Suprapubic skin (tissue), 4 donors: ENCODE data around the gene MTNR1A.

Experiments
- CTCF ChIP-seq, 2 donors: fragments of 200-600 bp in 1 of 2; fragments of 450-650 bp in 1 of 2; sonication (generic) in 1 of 2; IDR thresholded peaks; one replicate each; pipeline ENCODE4 v1.5.1; 2016 to 2019; ENCODE audit warnings: antibody characterized with exemption in 2 of 2, mild to moderate bottlenecking in 1 of 2, moderate library complexity in 1 of 2
- POLR2A ChIP-seq, 2 donors: fragments of 450-650 bp; IDR thresholded peaks; one replicate each; pipeline ENCODE4 v1.6.1; 2017; ENCODE audit warnings: antibody characterized with exemption in 2 of 2, mild to moderate bottlenecking in 2 of 2, moderate library complexity in 2 of 2
- POLR2AphosphoS5 ChIP-seq, 3 donors: sonication (generic); formaldehyde crosslinking; IDR thresholded peaks; one replicate each; pipeline ENCODE4 v1.6.1; 2017; ENCODE audit warnings: antibody characterized with exemption in 3 of 3

GRCh38 chr4:186584912-186585311 is 29.5 kb upstream of the MTNR1A start:
- TF ChIP-seq POLR2AphosphoS5 (IDR thresholded peaks at IDR 0.05): no peak
- TF ChIP-seq POLR2A (IDR thresholded peaks at IDR 0.05): no peak
- no peak for TF ChIP-seq CTCF (IDR thresholded peaks at IDR 0.05)
